ENCODE data around the gene REEP1. TPM values are rescaled to one million over a fixed set of nuclear protein-coding genes. Genes with fewer than 3 reads are reported as not detected.

The REEP1 gene
- total and polyA plus RNA-seq, 9 of the 15 experiments (the other 6 are each of a cell fraction or from before 2014, with no cell fraction given) = 0.11 to 0.67 (median 0.13) TPM

DNA sequence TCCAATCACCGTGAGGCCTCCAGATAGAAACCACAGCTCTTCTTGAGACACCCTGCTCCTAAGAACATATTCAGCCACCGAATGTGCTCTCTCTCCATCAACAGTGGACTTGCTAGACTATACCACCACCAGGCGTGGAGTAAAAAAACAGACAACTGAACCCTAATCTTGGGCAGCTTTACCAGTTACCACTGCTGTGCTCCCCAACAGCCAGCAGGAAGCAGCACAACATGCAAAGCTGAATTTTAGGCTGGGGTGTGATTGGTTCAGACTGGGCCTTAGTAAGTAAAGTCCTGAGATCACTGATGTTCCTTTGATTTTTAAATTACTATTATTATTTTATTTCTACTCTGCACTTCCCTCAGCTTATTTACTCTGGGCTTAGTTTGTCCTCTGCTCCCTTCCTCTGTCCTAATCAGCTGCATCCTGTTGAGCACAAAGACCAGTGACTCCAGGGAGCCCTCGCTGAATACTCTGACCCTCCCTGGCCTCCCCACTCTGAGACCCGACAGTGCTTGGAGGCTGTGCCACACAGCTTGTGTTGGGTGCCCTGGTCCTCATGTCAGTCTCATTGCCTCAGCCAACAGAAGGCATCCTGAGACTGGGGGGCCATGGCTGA is 116.3 kb downstream of the REEP1 start:
- ChIA-PET POLR2A (interaction anchor here (0.6 to 1.4 kb wide), 8 partner anchors 10 to 222 kb away, joined by 3 to 11 read pairs (median 3); partner anchors contain the start of gene IMMT), CTCF (ENCODE audit: low intra/inter-chr PET ratio) (interaction anchor here (0.6 to 1.4 kb wide), 6 partner anchors 133 to 394 kb away, joined by 3 to 20 read pairs (median 4); no protein-coding TSS in a partner anchor)
- Histone ChIP-seq H3K9ac (ENCODE audit: insufficient read depth in 1 of 2, low read depth in 2 of 2, low read length in 2 of 2) (no peak overlapping the region; a peak in 1 of 4 replicates), H3K9me3 (replicated peaks; ENCODE audit: control insufficient read depth, insufficient read depth, low read depth, low read length) (no peaks in the 10 kb centered on the region), H3K27ac (ENCODE audit: extremely low read depth, low read depth, low read length) (no peak overlapping the region), H3K4me3 (no peak overlapping the region), H3K27me3 (ENCODE audit: control insufficient read depth in 2 of 2, insufficient read depth in 2 of 2, low read length in 2 of 2) (no peaks in the 10 kb centered on the region), H2AFZ (ENCODE audit: low read depth, low read length) (peak overlapping the region; percentile 44; the same call in 1 of the 2 replicates), H3K4me1 (replicated peaks in 1 of 2; ENCODE audit: control insufficient read depth in 2 of 2, insufficient read depth in 2 of 2, low read length in 2 of 2) (peaks cover 21 to 29% of the 10 kb centered on the region in 2 experiments; a peak in 3 of 5 replicates), H3K36me3 (ENCODE audit: control insufficient read depth, insufficient read depth, low read length) (no peaks in the 10 kb centered on the region), H3K9me1 (ENCODE audit: control insufficient read depth, insufficient read depth, low read length) (no peaks in the 10 kb centered on the region), H4K20me1 (replicated peaks; ENCODE audit: control insufficient read depth, insufficient read depth, low read length) (peaks cover 2% of the 10 kb centered on the region; the same call in 1 of the 2 replicates), H3K4me2 (ENCODE audit: insufficient read depth, low read length) (no peak overlapping the region), H3K79me2 (ENCODE audit: control insufficient read depth, insufficient read depth, low read length) (no peaks in the 10 kb centered on the region; the same call in 2 of the 3 replicates)
- DNase-seq (ENCODE audit: extremely low read depth in 1 of 4, low spot score in 3 of 4) = peak; percentile 74 to 81 (median 78)
- no TSS peak for BruUV-seq (replicated peaks)
- peak; percentile 95 for FAIRE-seq
- intact Hi-C loops (cut with micrococcal nuclease) = loop anchor here (1.0 to 10.0 kb wide), 3 partner anchors 134 to 396 kb away; no protein-coding TSS in a partner anchor
- WGBS (ENCODE audit: insufficient coverage, low coverage, missing lambda C conversion rate) = 14% methylated on average over 5 of the region's 5 CpGs
- in situ Hi-C loops (cut with MboI) = no loop called here
- peak; percentile 81 for ATAC-seq
- TF ChIP-seq ZNF785 (CRISPR knock-in tag; IDR thresholded peaks at IDR 0.05) = no peak
- TF ChIP-seq NCOA6 (IDR thresholded peaks at IDR 0.05) = no peak
- TF ChIP-seq XRCC4 (IDR thresholded peaks at IDR 0.05; ENCODE audit: extremely low read depth, insufficient read depth, insufficient read length) = no peak
- no peak for TF ChIP-seq ZFP1 (CRISPR knock-in tag; IDR thresholded peaks at IDR 0.05)
- TF ChIP-seq ZNF696 (CRISPR knock-in tag; conservative IDR thresholded peaks at IDR 0.05) = no peak
- no peak for TF ChIP-seq RBBP5 (IDR thresholded peaks at IDR 0.05; ENCODE audit: borderline replicate concordance, insufficient read depth, low read length, poor library complexity, severe bottlenecking)
- TF ChIP-seq SMAD1 (IDR thresholded peaks at IDR 0.05; ENCODE audit: low read depth, low read length, partially characterized antibody) = no peak
- no peak for TF ChIP-seq ZFX (CRISPR knock-in tag; IDR thresholded peaks at IDR 0.05)
- no peak for TF ChIP-seq ZNF695 (CRISPR knock-in tag; IDR thresholded peaks at IDR 0.05)
- TF ChIP-seq POU5F1 (IDR thresholded peaks at IDR 0.05; ENCODE audit: borderline replicate concordance, low read depth, low read length, partially characterized antibody) = no peak
- TF ChIP-seq ZNF124 (CRISPR knock-in tag; IDR thresholded peaks at IDR 0.05) = no peak
- TF ChIP-seq ZBTB7A (IDR thresholded peaks at IDR 0.05; ENCODE audit: borderline replicate concordance, control insufficient read depth, low read depth, low read length) = no peak
- no peak for TF ChIP-seq ZNF347 (CRISPR knock-in tag; IDR thresholded peaks at IDR 0.05; ENCODE audit: low read depth)
- TF ChIP-seq MYBL2 (IDR thresholded peaks at IDR 0.05; ENCODE audit: low read depth) = no peak
- no peak for TF ChIP-seq MYBL2 (CRISPR knock-in tag; IDR thresholded peaks at IDR 0.05; ENCODE audit: borderline replicate concordance)
- no peak for TF ChIP-seq XRCC5 (IDR thresholded peaks at IDR 0.05; ENCODE audit: low read depth, low read length)
- no peak for TF ChIP-seq ATF7 (IDR thresholded peaks at IDR 0.05)
- TF ChIP-seq CTBP1 (IDR thresholded peaks at IDR 0.05; ENCODE audit: borderline replicate concordance) = peak; percentile 49; the same call in 1 of the 2 replicates
- TF ChIP-seq MYC (IDR thresholded peaks at IDR 0.05; ENCODE audit: low read depth, low read length) = 0 out of 2 replicates have a peak, but pooled peaks have one; percentile 38
- no peak for TF ChIP-seq MYC (CRISPR knock-in tag; IDR thresholded peaks at IDR 0.05; ENCODE audit: borderline replicate concordance, low read depth)
- no peak for TF ChIP-seq RFX7 (CRISPR knock-in tag; IDR thresholded peaks at IDR 0.05)
- no peak for TF ChIP-seq CBX1 (IDR thresholded peaks at IDR 0.05; ENCODE audit: low read depth)
- no peak for TF ChIP-seq SAFB (IDR thresholded peaks at IDR 0.05; ENCODE audit: borderline replicate concordance, low read depth, low read length)
- no peak for TF ChIP-seq KLF10 (CRISPR knock-in tag; IDR thresholded peaks at IDR 0.05)
- TF ChIP-seq ZNF212 (CRISPR knock-in tag; IDR thresholded peaks at IDR 0.05) = no peak
- no peak for TF ChIP-seq NR2C1 (IDR thresholded peaks at IDR 0.05)
- no peak for TF ChIP-seq NR2C1 (tag; IDR thresholded peaks at IDR 0.05)
